HG03103 (cell line): Measurements from ENCODE around the gene PISD.

ENCODE experiments used
- ATAC-seq: cut with Tn5 transposase; IDR thresholded peaks from one replicate; pipeline ENCODE4 v1.9.1; 2021; ENCODE audit warnings: low read depth; ENCODE audit not compliant: unreplicated experiment

The PISD gene

DNA sequence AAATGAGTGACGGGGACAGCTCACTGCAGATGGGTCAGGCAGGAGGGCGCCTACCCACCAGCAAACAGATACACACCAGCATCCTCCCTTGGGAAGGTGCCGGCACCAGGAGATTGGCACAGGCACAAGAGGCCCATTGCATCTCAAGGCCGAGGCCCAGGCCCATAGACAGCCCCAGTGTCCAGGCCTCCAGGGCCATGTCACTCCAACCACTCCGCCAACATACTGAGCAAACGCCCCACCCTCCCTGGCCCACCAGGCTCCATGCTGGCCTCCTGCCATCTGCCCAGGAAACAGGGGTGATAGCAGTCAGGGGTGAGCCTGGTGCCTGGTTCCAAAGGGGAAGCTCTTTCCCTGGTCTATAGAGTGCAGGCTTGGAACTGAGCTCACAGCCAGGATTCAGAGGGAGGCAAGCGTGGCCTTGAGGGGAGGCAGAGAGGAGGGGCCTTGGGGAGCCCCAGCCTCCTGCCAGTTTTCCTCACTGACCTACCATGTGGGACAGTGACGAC is 34.7 kb downstream of the PISD start:
- no peak for ATAC-seq

DNA sequence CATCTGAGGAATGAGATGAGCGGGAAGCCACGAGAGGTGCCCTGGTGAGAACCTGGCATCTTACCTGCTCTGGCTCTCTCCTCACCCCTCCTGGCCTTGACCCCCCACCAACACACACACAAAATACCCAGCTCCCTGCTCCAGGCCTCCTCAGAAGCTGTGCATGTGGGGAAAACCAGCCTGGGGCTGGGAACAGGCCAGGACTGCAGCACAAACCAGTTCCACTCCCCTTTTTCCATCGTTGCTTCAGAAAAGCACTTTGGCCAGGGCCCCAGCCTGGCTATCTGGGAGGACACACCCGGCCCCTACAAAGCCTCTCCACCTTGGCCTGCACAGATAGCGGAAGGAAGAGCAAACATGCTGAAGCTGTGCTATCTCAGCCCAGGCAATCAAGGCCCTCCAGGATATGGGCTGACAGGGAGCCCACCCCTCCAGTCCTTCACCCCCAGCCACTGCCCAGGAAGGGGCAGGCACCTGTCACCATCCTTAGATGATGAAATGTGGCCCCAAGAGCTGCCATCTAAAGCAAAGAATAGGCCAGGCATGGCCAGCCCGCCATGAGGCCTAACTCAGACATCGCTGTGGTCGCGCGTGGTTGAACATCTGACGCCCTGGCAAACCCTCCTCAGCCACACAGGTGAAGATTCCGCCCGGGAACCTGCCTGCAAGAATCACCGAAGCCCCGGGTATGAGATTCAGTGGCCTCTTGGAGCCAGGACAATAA is 35.4 kb downstream of the PISD start:
- ATAC-seq = no peak

DNA sequence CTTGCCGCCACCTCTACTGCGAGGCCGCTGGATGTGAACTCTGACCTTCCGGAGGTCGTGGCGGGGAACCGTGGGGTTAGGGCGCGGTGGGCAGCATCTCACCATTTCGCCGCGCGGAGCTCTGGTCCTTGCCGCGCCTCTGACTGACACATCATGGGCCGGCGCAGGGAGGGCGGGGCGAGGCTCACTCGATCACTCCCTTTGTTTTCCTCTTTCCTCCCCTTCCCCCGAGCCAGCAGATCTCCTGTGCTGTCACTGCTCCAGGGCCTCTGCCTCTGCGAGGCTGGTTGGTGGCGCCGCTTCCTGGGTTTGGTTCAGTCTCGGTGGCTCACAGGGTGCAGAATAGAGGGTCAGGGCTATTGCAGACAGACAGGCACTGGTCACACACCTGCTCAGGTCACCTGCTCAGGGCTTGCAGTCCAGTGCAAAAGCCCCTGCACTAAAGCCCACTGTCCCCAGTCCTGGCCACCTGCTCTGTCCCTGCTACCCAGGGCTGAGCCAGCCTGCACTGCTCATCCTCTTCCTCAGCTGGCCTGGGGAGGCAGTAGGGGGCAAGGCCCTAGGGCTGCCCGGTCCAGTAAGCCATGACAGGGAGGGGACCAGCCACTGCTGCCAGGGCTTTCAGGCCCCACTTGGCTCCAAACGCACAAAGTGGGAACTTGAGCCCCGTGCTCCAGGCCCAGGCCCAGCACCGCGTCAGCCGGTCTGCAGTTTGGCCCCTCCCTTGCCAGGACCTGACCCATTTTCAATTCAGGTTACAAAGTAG is 36.2 kb downstream of the PISD start:
- ATAC-seq = no peak

DNA sequence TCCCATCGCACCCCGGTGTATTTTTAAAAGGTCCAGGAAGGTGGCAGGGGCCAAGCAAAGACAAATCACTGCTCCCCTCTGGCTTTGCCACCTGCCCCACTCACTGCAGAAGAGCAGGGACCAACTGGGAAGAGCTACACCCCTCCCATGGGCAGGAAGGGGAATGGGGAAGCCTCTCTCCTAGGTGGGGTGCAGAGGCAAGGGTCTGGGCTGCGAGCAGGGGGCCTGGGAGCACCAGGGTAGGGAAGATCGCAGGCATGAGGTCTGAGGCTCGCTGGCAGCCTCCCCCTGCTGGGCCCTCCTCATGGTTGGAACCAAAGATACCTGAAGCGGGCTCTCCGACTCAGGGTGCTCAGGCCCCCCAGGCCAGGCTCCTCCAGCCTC is 36.8 kb downstream of the PISD start:
- ATAC-seq = no peak

DNA sequence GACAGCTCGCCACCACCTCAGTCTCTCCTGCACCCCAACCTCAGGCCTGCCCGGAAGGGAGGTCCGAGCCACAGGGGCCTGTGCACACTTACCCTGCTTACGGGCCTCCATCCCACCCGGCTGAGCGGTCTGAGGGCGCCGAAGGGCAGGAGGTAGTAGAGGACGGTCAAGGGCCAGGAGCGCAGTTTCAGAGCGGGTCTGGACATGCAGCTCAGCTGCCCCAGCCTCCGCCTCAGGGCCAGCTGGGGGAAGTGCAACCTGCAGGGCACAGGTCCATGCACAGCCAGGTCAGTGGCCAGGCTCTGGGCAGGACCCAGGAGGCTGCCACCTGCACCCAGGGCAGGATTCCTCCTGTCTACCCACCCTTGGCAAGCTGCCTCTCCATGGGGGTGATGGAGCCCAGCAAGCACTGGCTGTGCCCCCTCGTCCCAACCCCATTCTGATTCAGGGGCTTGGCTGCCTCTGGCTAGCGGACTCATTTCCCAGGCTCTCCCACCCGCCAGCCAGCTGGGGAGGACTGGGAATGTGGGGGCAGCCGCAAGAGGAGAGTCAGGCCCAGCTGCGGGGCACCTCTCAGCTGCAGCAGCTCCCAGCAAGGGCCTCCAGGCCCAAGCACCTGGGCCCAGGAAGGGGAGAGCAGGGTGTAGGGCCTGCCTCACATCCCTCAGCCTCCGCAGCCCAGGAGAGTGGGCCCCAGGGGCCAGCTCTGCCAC is 38.3 kb downstream of the PISD start:
- no peak for ATAC-seq

DNA sequence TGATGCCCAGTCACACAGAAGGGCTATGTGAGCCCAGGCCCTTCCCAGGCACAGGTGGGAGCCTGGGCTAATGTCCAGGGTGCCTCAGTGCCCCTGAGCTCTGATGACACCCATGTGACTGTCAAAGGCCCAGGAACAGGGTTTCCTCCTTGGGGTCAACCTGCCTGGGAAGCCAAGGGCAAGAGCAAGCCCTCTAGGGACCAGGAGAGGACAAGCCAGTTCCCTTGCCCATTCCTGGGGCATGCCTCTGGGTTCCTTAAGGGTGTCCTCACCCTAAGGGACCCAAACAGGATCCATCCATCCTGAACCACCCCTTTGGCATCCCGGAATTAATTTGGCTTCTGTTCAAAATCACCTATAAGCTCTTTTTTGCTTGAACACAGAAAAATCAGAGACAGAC is 39.0 kb downstream of the PISD start:
- ATAC-seq = no peak

DNA sequence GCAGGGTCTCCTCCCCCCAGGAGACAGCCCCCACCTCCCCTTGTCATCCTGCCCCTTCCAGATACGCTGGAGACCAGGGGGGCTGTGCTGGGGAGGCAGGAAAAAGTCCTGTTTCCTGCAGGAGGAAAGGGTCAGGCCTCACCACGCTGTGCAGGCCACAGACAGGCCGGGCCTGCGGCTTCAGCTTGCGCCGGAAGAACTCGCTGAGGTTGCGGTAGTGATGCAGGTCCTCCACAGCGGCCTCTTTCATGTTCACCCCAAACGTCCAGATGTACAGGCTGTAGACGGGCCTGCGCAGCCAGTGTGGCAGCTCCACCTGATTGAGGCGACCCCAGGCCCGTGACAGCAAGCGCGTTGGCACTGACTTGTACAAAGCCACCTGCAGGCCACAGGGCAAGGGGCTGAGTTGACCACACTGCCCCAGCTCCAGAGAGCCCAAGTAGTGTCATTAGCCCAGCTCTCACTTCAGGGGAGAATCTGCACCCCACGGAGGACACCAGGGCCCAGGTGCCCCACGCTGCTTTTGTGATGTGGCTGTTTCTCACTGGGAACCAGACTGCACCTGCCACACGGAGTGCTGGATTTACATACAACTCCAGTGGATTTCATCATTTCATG is 40.4 kb downstream of the PISD start:
- no peak for ATAC-seq

DNA sequence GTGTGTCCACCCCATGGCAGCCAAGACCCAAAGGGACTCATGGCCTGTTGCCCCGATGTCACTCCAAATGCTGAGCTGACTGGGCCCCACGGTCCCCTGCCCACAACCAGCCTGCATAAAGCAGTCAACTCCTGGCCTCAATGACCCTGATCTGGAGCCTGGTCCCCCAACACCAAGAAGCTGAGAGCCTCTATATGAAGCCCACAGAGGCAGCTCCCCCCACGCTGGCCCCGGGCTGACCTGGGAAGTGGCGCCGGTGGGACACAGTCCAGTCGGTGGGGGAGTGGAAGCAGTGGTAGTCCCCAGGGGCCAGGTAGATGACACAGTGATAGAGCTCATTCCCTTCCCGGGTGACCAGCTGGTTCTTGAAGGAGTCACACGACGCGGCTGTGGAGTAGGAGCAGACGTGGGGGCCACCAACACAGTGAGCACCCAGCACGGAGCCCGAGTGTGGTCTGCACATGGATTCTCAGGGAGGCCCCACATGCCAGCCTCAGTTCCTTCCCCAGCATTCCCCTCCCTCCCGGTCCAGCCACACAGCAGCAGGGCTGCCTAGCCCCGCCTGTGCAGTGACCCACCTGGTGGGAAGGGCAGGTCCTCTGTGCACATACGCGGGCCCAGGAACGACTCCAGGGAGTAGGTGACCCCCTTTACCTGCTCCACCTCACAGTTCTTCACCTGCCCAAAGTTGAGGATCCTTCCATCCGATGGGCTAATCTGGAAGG is 41.1 kb downstream of the PISD start:
- no peak for ATAC-seq

DNA sequence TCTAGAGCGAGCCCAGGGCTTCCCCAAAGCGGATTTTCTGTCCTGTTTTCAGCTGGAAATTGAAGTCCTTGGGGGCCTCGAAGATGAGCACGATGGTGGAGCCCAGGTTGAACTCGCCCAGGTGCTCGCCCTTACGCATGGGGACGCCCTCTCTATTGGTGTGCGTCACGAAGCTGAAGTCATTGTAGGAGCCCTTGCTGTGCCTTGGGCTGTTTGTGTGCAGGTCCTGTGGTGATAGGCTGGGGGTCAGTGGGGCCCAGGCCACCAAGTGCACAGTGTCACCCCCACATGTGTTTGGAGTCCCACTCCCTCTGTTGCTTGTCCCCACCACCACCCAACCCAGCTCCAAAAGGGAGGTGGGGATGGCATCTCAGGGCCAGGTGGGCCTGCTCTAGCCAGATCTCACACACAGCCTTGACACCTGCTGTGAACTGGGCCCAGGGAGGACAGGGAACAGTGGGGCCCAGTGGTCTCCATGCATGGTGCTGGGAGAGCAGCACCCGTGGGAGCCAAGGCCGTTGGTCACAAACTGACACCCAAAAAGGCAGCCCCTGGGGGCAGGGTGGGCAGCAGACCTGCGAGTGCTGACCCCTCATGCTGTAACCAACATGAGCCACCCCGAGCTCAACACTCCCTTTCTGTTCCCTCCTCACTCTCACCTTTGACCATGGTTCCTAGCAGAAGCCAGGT is 42.3 kb downstream of the PISD start:
- ATAC-seq = no peak

DNA sequence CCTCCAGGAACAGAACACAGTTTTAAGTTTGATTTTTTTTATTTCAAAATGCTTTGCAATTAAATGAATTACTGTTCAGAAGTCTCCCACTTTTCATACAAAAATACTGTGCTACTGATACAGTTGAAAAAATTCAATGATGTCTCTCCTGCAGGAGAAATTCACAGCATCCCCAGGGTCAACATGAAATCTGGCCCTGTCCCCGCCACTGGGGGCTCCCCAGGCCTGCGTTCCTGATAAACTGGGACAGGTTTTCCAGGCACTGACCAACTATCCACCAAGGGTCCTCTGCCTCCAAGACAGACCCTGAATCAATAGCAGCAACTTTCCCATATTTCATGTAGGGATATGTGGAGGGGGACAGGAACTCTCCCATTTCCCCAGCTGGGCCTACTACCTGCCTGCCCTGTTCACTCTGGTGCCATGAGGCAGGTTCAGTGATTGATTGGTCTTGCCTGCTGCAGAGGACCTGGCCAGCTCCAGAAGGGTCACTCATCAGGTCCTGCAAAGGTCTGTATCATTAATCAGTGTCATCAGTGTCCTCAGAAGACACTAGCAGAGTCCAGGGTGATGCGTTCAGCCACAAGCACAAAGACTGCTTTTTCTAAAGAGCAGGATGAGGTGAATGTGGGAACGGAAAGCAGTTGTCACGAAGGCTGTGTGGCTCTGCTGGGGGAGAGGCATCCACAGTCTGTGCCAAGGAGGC is 43.4 kb downstream of the PISD start:
- ATAC-seq = no peak

DNA sequence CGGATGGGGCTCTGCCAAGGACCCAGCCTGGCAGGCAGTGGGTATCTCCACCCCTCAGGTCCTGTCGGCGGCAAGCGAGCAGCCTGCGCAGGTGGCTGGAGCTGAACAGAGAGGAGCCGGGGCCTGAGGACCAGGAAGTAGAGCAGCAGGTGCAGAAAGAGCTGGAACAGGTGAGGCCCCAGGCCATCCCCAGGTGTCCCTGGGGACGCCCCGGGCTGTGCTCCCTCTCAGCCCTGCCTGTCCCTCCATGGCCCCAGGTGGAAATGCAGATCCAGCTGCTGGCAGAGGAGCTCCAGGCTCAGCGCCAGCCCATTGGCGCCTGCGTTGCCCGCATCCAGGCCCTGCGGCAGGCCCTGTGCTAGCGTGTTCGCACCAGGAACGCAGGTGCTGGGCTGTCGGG is 44.0 kb downstream of the PISD start:
- ATAC-seq = no peak

DNA sequence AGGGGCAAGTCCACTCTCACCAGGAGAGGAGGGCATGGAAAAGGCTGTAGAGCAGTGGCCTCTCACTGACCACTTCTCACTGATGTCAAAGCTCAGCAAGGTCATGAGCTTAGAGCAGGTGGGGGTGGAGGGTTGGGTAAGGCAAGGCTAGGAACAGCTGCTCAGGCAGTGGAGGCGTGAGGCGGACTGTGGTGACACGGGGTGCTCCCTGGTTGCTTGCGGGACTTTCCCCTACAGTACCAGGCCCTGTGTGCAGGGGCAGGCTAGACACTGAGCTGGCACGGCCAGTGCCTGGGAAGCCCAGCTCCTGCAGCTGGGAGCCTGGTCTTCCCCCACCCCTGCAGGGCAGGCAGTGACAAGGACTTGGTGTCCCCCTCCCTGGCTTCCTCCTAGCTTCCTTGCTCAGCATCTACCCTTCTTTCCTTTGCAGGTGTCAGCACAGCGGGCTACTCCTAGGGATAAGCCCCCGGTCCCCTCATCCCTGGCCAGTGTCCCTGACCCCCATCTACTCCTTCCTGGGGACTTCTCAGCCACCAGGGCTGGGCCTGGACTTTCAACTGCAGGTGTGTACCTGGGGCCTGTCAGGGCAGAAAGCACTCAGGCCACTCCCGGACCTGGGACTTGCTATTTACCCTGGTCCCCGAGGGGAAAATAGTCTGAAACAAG is 45.6 kb downstream of the PISD start:
- peak; percentile 48 for ATAC-seq

DNA sequence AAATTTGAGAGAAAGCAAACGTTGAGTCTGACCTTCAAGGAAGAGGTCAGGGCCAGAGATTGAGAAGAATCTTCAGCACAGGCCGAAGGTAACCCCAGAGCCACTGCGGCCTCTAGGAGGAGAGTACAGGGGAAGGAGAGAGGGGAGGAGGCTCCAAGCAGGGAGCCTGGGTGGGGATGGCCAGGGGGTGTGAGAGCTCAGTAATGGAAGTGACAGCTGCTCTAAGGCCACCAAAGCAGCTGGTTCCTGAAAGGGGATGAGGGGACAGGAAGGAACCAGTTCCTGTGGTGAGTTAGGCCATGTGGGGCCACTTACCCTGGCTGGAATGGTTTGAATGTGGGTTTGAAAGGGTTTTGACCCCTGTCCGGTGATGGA is 46.1 kb downstream of the PISD start:
- ATAC-seq = no peak

DNA sequence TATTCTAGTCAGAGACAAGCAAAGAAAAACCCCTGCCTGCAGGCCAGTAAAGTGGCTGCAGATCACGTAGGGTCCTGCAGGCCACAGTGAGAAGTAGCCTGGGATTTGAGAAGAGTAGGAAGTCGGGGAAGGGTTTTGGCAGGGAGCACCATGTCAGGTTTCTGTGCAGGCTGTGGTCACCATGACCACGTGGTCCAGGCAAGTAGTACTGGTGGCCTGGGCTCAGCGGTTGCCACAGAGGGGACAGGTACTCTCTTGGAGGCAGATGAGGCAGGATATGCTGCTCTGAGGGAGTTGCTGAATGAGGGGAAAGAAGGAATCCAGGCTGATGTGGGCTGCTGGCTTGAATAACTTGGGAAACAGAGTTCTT is 46.5 kb downstream of the PISD start:
- ATAC-seq = no peak

DNA sequence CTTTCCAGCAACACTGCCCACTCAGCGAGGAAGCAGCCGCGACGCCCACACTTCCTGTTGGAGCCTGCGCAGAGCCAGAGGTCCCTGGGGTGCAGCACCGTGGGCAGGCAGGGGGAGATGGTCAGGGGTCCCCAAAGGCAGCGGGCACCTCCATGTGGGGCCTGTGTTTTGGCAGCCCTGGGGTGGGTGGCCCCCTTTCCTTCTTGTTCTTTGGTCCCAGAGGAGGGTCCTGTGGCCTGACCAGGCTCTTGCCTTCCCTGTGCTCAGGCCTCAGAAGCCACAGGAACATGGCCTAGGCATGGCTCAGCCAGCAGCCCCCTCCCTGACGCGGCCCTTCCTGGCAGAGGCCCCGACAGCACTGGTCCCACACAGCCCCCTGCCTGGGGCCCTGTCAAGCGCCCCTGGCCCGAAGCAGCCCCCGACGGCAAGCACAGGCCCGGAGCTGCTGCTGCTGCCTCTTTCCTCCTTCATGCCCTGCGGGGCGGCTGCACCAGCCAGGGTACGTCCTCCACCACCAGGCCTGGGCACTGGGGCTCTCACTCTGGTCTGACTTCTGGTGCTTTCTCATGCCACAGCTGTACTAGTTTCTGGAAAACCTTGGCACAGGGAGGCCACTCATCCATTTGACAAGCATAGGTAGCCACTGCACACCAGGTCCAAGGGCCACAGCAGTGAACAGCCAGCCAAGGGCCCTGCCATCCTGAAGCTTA is 47.1 kb downstream of the PISD start:
- no peak for ATAC-seq

DNA sequence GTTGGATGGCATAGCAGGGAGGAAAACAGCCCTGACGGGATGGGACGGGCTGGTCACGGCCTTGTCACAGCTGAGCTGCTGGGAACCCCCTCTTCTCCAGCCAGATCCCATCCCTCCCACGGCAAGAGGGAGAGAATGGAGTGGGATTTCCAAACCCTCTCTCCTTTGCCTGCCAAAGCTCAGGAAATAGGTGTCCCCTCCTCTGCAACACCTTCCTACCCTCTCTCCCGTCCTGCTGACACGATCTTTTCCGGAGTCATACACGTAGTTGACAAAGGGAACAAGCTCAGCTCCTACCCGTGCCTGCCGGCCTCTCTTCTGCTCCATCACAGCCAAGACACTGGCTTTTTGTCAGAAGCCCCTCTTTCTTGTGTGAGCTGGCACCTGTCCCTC is 48.1 kb downstream of the PISD start:
- ATAC-seq = no peak

DNA sequence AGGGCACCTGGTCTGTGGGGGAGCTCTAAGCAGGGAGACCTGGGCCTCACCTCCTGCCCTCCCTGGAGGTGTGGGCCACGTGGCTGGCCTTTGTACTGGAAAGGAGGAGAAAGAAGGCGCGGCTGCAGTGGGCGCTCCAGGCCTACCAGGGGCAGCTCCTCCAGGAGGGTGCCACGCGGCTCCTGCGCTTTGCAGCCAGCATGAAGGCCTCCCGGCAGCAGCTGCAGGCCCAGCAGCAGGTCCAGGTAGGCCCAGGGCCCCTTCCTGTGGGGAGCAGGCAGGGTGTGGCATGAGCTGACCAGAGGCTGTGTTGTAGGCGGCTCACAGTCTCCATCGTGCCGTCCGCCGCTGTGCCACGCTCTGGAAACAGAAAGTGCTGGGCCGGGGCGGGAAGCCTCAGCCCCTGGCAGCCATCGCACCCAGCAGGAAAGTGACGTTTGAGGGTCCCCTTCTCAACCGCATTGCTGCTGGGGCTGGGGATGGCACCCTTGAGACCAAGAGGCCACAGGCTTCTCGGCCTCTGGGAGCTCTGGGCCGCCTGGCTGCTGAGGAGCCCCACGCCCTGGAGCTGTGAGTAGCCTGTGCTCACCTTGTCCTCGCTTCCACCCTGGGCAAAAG is 48.6 kb downstream of the PISD start:
- ATAC-seq = no peak

DNA sequence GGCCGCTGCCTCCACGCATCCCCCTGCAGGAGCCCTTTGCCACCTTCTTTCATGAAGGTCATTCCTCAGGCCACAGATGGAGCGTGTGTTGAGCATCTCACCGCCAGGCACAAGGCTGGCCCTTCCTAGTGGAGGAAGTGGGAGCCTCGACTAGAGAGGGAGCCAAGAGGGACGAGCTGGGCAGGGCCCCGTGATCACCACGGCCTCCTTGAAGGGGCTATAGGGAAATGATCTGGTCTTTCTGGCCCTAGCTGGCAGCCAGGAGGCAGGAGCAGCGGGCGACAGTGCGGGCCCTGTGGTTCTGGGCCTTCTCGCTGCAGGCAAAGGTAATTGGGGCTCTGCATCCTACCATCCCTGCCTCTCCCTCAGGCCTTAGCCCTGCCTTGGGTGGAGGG is 49.1 kb downstream of the PISD start:
- ATAC-seq = no peak
